H1 (cell line): Measurements from ENCODE around the gene BCAS3. TPM values are rescaled to one million over a fixed set of nuclear protein-coding genes. Genes with fewer than 3 reads are reported as not detected.

ENCODE experiments used
- CTCF ChIA-PET: fragments of 300-600 bp; sonication (Branson Sonifier 250); formaldehyde crosslinking; loops from one replicate; lab custom pipeline; 2021; ENCODE audit not compliant: partially characterized antibody; lab: Charles Lee
- POLR2A ChIA-PET: fragments of 300-600 bp; sonication (Branson Sonifier 250); formaldehyde crosslinking; loops from one replicate; lab custom pipeline; 2021; ENCODE audit warnings: inconsistent platforms; ENCODE audit not compliant: partially characterized antibody; lab: Charles Lee
- DNase-seq, 2 experiments: peaks; one replicate each; pipeline versions ENCODE4 v3.0.0 to v3.0.0-alpha.2; 2010 to 2022; ENCODE audit warnings: low spot score in 2 of 2, low read depth in 1 of 2, mixed read lengths in 1 of 2
- FAIRE-seq: peaks from 2 replicates; lab custom pipeline; 2011; peaks lifted over from hg19 to GRCh38; lab: Jason Lieb, UNC
- H2AFZ ChIP-seq: 2 replicates; pipeline ENCODE4 v1.8.1; 2012; ENCODE audit warnings: low read length, inconsistent platforms
- H2AK5ac ChIP-seq: 2 replicates; pipeline ENCODE4 v1.6.1; 2013; ENCODE audit warnings: low read depth, low read length
- H2BK120ac ChIP-seq: replicated peaks from 2 replicates; pipeline ENCODE3; 2013; ENCODE audit warnings: low read depth, low read length, inconsistent platforms
- H2BK12ac ChIP-seq: 2 replicates; pipeline ENCODE4 v1.6.1; 2013; ENCODE audit warnings: low read depth, low read length
- H2BK15ac ChIP-seq: 2 replicates; pipeline ENCODE4 v1.6.1; 2013; ENCODE audit warnings: low read length
- H2BK20ac ChIP-seq: 2 replicates; pipeline ENCODE4 v1.6.1; 2013; ENCODE audit warnings: low read length
- H2BK5ac ChIP-seq: 2 replicates; pipeline ENCODE4 v1.6.1; 2013; ENCODE audit warnings: low read depth, low read length
- H3K14ac ChIP-seq: 2 replicates; pipeline ENCODE4 v1.6.1; 2013; ENCODE audit warnings: inconsistent platforms; ENCODE audit not compliant: insufficient read length
- H3K18ac ChIP-seq: 2 replicates; pipeline ENCODE4 v1.6.1; 2013; ENCODE audit warnings: low read length; ENCODE audit errors: extremely low read depth
- H3K23ac ChIP-seq: 2 replicates; pipeline ENCODE4 v1.6.1; 2013; ENCODE audit warnings: inconsistent platforms; ENCODE audit not compliant: insufficient read length
- H3K23me2 ChIP-seq: 2 replicates; pipeline ENCODE4 v1.6.1; 2013; ENCODE audit warnings: low read depth, low read length
- H3K27ac ChIP-seq: 2 replicates; pipeline ENCODE4 v1.6.1; 2011; ENCODE audit warnings: low read depth, low read length, inconsistent platforms
- H3K27me3 ChIP-seq, 4 experiments: replicated peaks in 1 of 4; 1 replicate in 1 of 4; 2 replicates in 3 of 4; pipeline versions ENCODE4 v1.6.1 to v1.8.1; 2011 to 2013; ENCODE audit warnings: low read length in 3 of 4, mild to moderate bottlenecking in 3 of 4, inconsistent platforms in 2 of 4, mixed read lengths in 2 of 4, moderate library complexity in 1 of 4; ENCODE audit not compliant: control insufficient read depth in 3 of 4, insufficient read depth in 3 of 4; ENCODE audit errors: extremely low read depth in 1 of 4
- H3K36me3 ChIP-seq, 4 experiments: 2 replicates each; pipeline versions ENCODE4 v1.6.1 to v1.8.1; 2011 to 2013; ENCODE audit warnings: mild to moderate bottlenecking in 4 of 4, low read length in 3 of 4, moderate library complexity in 2 of 4, control low read depth in 1 of 4, inconsistent platforms in 1 of 4; ENCODE audit not compliant: insufficient read depth in 4 of 4, control insufficient read depth in 2 of 4
- H3K4ac ChIP-seq: replicated peaks from 2 replicates; pipeline ENCODE3; 2013; ENCODE audit warnings: low read length, low read depth, mixed read lengths, inconsistent platforms; ENCODE audit not compliant: insufficient read length
- H3K4me1 ChIP-seq, 4 experiments: replicated peaks in 1 of 4; 1 replicate in 1 of 4; 2 replicates in 3 of 4; pipeline versions ENCODE4 v1.6.1 to v1.8.1; 2011 to 2013; ENCODE audit warnings: low read length in 3 of 4, inconsistent platforms in 2 of 4, mixed read lengths in 1 of 4; ENCODE audit not compliant: insufficient read depth in 4 of 4, control insufficient read depth in 3 of 4
- H3K4me2 ChIP-seq, 2 experiments: 2 replicates each; pipeline versions ENCODE4 v1.6.1 to v1.8.1; 2011 to 2013; ENCODE audit warnings: low read depth in 2 of 2, low read length in 2 of 2, control low read depth in 1 of 2, inconsistent platforms in 1 of 2, mild to moderate bottlenecking in 1 of 2; ENCODE audit not compliant: insufficient read depth in 1 of 2
- H3K4me3 ChIP-seq, 4 experiments: fragments of 200-600, 300-600 bp in 1 of 4; sonication (generic), shearing (Covaris generic), sonication (Bioruptor Twin) in 1 of 4; 2 replicates each; pipeline versions ENCODE4 v1.5.1 to v1.8.1; 2011 to 2016; ENCODE audit warnings: low read length in 4 of 4, low read depth in 3 of 4, control low read depth in 2 of 4, inconsistent platforms in 2 of 4, mild to moderate bottlenecking in 2 of 4, mixed read lengths in 1 of 4, moderate library complexity in 1 of 4; ENCODE audit not compliant: insufficient read depth in 2 of 4; ENCODE audit errors: extremely low read depth in 1 of 4
- H3K56ac ChIP-seq: replicated peaks from 2 replicates; pipeline ENCODE3; 2013; ENCODE audit warnings: low read depth, mild to moderate bottlenecking, mixed read lengths, low read length, inconsistent platforms; ENCODE audit not compliant: insufficient read length
- H3K79me1 ChIP-seq: 2 replicates; pipeline ENCODE4 v1.6.1; 2013; ENCODE audit warnings: low read depth, low read length, control low read depth
- H3K79me2 ChIP-seq, 2 experiments: 2 replicates each; pipeline versions ENCODE4 v1.6.1 to v1.8.1; 2012 to 2013; ENCODE audit warnings: low read length in 2 of 2, mild to moderate bottlenecking in 2 of 2, inconsistent platforms in 1 of 2; ENCODE audit not compliant: insufficient read depth in 2 of 2, control insufficient read depth in 1 of 2
- H3K9ac ChIP-seq, 4 experiments: replicated peaks in 1 of 4; 1 replicate in 1 of 4; 2 replicates in 3 of 4; pipeline versions ENCODE4 v1.6.1 to v1.8.1; 2011 to 2013; ENCODE audit warnings: low read depth in 3 of 4, low read length in 3 of 4, control low read depth in 2 of 4, mild to moderate bottlenecking in 2 of 4, moderate library complexity in 2 of 4, inconsistent platforms in 1 of 4; ENCODE audit errors: extremely low read depth in 1 of 4
- H3K9me3 ChIP-seq, 2 experiments: 2 replicates each; pipeline versions ENCODE4 v1.6.1 to v1.8.1; 2012 to 2013; ENCODE audit warnings: mild to moderate bottlenecking in 2 of 2, moderate library complexity in 2 of 2, control low read depth in 1 of 2, inconsistent platforms in 1 of 2, low read depth in 1 of 2, low read length in 1 of 2, mixed read lengths in 1 of 2; ENCODE audit not compliant: insufficient read depth in 2 of 2
- H4K20me1 ChIP-seq, 2 experiments: replicated peaks in 1 of 2; 2 replicates each; pipeline versions ENCODE3 to v1.8.1; 2011 to 2013; ENCODE audit warnings: inconsistent platforms in 2 of 2, low read length in 2 of 2, mild to moderate bottlenecking in 1 of 2; ENCODE audit not compliant: insufficient read depth in 2 of 2, control insufficient read depth in 1 of 2
- H4K5ac ChIP-seq: 2 replicates; pipeline ENCODE4 v1.6.1; 2013; ENCODE audit warnings: low read length, low read depth, mixed read lengths, inconsistent platforms; ENCODE audit not compliant: insufficient read length
- H4K8ac ChIP-seq: 2 replicates; pipeline ENCODE4 v1.8.0; 2013; ENCODE audit warnings: mild to moderate bottlenecking, moderate library complexity, low read length, inconsistent platforms; ENCODE audit not compliant: insufficient read depth; ENCODE audit errors: extremely low read depth
- H4K91ac ChIP-seq: replicated peaks from 2 replicates; pipeline ENCODE3; 2013; ENCODE audit warnings: low read length, mixed read lengths, inconsistent platforms; ENCODE audit not compliant: insufficient read length
- ASH2L ChIP-seq: fragments of 200-600, 300-600 bp; sonication (generic); IDR thresholded peaks from one replicate; pipeline ENCODE4 v1.7.1; 2017; ENCODE audit warnings: low read length
- BCL11A ChIP-seq, 2 experiments: IDR thresholded peaks; one replicate each; pipeline ENCODE4 v1.6.1; 2011; ENCODE audit warnings: low read depth in 2 of 2, low read length in 2 of 2, mild to moderate bottlenecking in 2 of 2
- CBX5 ChIP-seq: fragments of 300-800, 300-1000 bp; sonication (generic); IDR thresholded peaks from 2 replicates; pipeline ENCODE4 v1.7.1; 2016; ENCODE audit warnings: antibody characterized with exemption, low read length, low read depth
- CREB1 ChIP-seq: IDR thresholded peaks from 2 replicates; pipeline ENCODE4 v1.6.1; 2012; ENCODE audit warnings: inconsistent platforms
- E2F6 ChIP-seq: IDR thresholded peaks from 2 replicates; pipeline ENCODE4 v1.6.1; 2012; ENCODE audit warnings: inconsistent platforms
- KDM1A ChIP-seq: fragments of 200-600, 300-600 bp; sonication (generic); IDR thresholded peaks from 2 replicates; pipeline ENCODE4 v1.7.1; 2016; ENCODE audit warnings: mild to moderate bottlenecking, low read length, borderline replicate concordance
- NRF1 ChIP-seq: IDR thresholded peaks from 2 replicates; pipeline ENCODE4 v1.6.1; 2011; ENCODE audit warnings: mild to moderate bottlenecking, low read depth, low read length, improper control_type of control experiment
- SIN3A ChIP-seq, 2 experiments: IDR thresholded peaks in 1 of 2; conservative IDR thresholded peaks in 1 of 2; 2 replicates each; pipeline ENCODE4 v1.6.1; 2011 to 2012; ENCODE audit warnings: low read length in 2 of 2, improper control_type of control experiment in 1 of 2, low read depth in 1 of 2, mild to moderate bottlenecking in 1 of 2
- TBP ChIP-seq: IDR thresholded peaks from 2 replicates; pipeline ENCODE4 v1.6.1; 2011; ENCODE audit warnings: low read depth, low read length, improper control_type of control experiment
- WGBS, 2 experiments: shearing (Covaris generic) in 1 of 2; methylation state at CpG; one replicate each; pipeline versions ENCODE4 v1.1.6 to v1.1.7; 2013 to 2015; ENCODE audit warnings: low lambda C conversion rate in 2 of 2, mixed read lengths in 2 of 2, inconsistent platforms in 1 of 2, low coverage in 1 of 2, missing lambda C conversion rate in 1 of 2; ENCODE audit not compliant: insufficient replicate concordance in 2 of 2, insufficient coverage in 1 of 2, insufficient read length in 1 of 2; ENCODE audit errors: extremely low coverage in 1 of 2, missing lambda C conversion rate in 1 of 2; 5-methylcytosine and 5-hydroxymethylcytosine counted together
- polyA plus RNA-seq, 7 experiments: library from polyadenylated mRNA; depleted of rRNA in 3 of 7; stranded (reverse) in 5 of 7; unstranded in 2 of 7; fragments of >200 nt in 5 of 7; fragments of 200-250 nt in 2 of 7; gene quantifications; 1 replicate in 5 of 7; 2 replicates in 1 of 7; 4 replicates in 1 of 7; pipeline versions ENCODE4 v1.2.1 to v1.2.3, GENCODE V29; 2011 to 2013; ENCODE audit warnings: missing spikeins in 2 of 7, mixed read lengths in 2 of 7
- total RNA-seq: library from RNA; stranded (reverse); fragmentation: NEBNext Ultra II Directional; extraction: Animal tissue kit (Norgen Biotek cat#: 25700); gene quantifications from 2 replicates; pipeline ENCODE4 v1.2.1, GENCODE V29; 2021

Gene BCAS3
- total and polyA plus RNA-seq, 2 of the 8 experiments (the other 6 are each of a cell fraction or from before 2014, with no cell fraction given), result 9.9 to 13.3 TPM

- Histone ChIP-seq H3K9ac (no peak overlapping the region), H3K4me1 (peaks cover 0 to 2% (median 0%) of the 10 kb centered on the region in 4 experiments; a peak in 4 of 7 replicates), H2BK20ac (no peak overlapping the region), H3K9me3 (no peaks in the 10 kb centered on the region), H3K56ac (no peak overlapping the region), H2BK5ac (no peak overlapping the region), H4K5ac (no peak overlapping the region), H3K27me3 (no peaks in the 10 kb centered on the region), H3K27ac (no peak overlapping the region), H4K20me1 (no peaks in the 10 kb centered on the region), H3K79me1 (no peaks in the 10 kb centered on the region), H3K4ac (no peak overlapping the region), H4K8ac (no peak overlapping the region), H2AFZ (no peak overlapping the region), H2BK12ac (no peak overlapping the region), H2BK15ac (no peak overlapping the region), H3K14ac (no peak overlapping the region), H4K91ac (no peak overlapping the region), H3K4me3 (no peak overlapping the region), H3K23me2 (no peaks in the 10 kb centered on the region; the same call in 1 of the 2 replicates), H3K23ac (no peak overlapping the region), H3K4me2 (no peak overlapping the region), H3K18ac (no peak overlapping the region), H2AK5ac (no peak overlapping the region), H3K36me3 (no peaks in the 10 kb centered on the region)
- FAIRE-seq, result no peak
- CTCF ChIA-PET, result interaction anchor here (0.7 kb wide), 1 partner anchor 209 kb away, joined by 3 read pairs; no protein-coding TSS in a partner anchor
- 94% methylated on average over 6 of the region's 6 CpGs; no CpG with 5 or more reads in 1 of the 2 experiments for WGBS, 2 experiments
- no peak for TF ChIP-seq SIN3A (conservative IDR thresholded peaks at IDR 0.05 in 1 of 2, IDR thresholded peaks at IDR 0.05 in 1 of 2; ENCODE audit: low read depth in 1 of 2, low read length in 2 of 2)
- TF ChIP-seq TBP, result no peak
- TF ChIP-seq BCL11A (IDR thresholded peaks at IDR 0.05; ENCODE audit: low read depth in 2 of 2, low read length in 2 of 2), result no peak
- TF ChIP-seq ASH2L, result no peak
- no peak for TF ChIP-seq E2F6
- TF ChIP-seq NRF1, result no peak
- no peak for TF ChIP-seq CREB1
- TF ChIP-seq CBX5, result no peak
- TF ChIP-seq KDM1A, result no peak
- TF ChIP-seq, all 59 proteins: peak for 0
- DNase-seq, result no peak
- POLR2A ChIA-PET, result no interaction called here
- H3K79me2 ChIP-seq, result no peaks in the 10 kb centered on the region
- no peak overlapping the region for H2BK120ac ChIP-seq
Observed at GRCh38 chr17:60680754-60681153, 3.1 kb downstream of the BCAS3 start.
